DMS79 treated with DMSO at 0.1 percent for 48 hours (cell line): ENCODE data around the gene RAB11FIP5.
"Not testable (repeated sequence)": the region's sequence is repeated elsewhere in the genome, so short reads cannot be mapped to it uniquely, and the experiment has no call there.

Experiments
- DNase-seq: peaks from one replicate; lab custom pipeline; 2025; lab: John Stamatoyannopoulos, UW

Gene RAB11FIP5, protein sequence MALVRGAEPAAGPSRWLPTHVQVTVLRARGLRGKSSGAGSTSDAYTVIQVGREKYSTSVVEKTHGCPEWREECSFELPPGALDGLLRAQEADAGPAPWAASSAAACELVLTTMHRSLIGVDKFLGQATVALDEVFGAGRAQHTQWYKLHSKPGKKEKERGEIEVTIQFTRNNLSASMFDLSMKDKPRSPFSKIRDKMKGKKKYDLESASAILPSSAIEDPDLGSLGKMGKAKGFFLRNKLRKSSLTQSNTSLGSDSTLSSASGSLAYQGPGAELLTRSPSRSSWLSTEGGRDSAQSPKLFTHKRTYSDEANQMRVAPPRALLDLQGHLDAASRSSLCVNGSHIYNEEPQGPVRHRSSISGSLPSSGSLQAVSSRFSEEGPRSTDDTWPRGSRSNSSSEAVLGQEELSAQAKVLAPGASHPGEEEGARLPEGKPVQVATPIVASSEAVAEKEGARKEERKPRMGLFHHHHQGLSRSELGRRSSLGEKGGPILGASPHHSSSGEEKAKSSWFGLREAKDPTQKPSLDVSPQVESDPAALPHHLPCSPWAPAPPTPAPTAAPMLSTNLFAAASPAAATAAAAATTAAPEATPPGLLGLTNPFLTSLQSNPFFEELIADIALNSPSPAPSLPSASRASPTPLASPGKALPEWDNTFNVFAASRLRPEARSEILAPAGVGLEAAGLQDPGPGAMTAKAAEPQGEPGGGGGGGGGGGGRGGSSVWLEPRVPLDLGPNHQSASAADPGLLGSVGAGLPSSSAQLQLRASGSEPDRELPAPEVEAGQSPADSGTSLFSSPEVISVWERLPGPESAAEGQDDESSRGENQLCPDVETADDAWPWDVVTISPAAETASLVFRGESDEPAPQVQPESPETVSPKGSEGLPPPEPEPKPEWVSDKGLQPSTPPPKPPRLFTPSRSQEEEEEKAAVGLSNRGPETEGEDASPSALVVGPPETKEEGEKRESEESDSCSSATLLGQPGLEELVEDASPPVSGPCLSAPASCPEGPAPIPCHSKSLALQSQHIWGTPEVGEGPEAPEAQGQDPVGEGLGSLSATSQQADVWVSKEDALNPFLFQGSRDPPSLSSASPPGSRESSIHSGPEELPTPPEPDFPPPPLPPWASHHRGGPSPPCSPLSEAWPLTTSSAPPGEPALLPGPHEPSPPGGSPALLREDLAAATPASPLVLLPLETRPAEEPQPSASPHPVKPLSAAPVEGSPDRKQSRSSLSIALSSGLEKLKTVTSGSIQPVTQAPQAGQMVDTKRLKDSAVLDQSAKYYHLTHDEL (N-terminal part only)

DNA sequence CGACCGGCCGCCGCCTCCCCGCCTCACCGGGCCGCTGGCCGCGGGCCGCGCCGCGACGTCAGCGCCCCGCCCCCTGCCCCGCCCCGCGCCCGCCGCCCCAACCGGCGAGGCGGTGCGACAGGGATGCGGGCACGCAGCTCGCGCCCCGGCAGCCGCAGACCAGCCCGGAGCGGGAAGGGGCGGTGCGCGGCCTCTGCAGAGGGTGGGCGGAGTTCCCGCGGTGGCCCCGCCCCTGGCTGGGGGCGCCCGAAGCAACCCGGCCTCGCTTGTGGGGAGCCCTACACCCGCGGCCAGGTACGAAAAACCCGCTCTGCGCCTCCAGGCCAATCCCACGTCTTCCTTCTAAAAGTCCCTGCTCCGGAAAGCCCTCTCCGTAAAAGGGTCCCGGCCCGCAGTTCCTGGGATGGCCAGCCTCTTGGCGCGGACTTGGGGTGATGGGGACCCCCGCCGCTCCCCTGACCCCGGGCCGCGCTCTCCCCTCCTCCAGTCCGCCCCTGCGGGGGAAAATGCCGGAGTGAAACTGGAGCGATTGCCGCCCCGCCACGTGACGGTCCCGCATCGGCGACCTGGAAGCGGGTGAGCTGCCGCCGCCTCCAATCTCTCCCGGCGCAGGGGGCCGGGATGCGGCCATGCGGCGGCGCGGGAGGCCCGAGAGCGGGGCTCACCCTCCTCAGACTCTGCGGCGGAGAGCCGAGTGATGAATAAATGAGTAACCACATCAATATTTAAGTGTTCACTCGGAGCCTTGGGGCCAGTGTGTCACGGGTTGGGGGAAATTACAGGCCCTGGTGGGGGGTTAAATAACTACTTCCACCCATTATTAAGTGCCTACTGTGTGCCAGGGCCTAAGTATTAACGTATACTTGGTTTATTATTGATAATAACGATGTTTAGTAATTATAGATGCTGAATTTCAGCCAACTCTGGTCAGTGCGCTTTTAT lies at the start of gene RAB11FIP5:
RAB11FIP5 (minus strand) TSS at position 36 of the 942 bp plus-strand sequence. CDS start 171 bp downstream, outside the sequence.
- peak; percentile 34 for DNase-seq

DNA sequence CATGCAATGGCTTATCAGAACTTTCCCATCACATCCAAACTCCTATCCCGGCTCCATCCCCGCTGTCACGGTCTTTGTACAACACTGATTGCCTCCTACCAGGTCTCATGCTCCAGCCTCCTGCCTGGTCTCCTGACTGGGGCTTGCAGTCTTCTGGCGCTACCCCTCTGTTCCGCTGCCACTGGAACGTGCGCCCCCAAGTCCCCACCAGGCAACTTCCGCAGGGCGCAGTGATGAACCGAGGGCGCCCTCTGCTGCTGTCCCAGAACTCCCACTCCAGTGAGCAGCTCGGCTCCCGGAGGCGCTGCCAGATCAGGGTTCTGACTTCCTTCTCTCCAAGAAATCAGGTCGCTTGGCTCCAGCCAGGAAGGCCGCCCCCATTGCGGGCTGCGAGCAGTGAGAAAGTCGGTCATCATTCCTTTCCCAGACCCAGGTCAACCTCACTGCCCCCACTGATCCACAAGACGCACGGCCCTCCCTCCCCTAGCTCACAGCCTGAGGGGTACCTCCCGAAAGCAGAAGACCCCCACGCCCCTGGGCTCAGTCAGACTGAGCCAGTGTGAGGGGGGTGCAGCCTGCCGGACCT lies 43.9 kb upstream of the RAB11FIP5 start:
- peak; percentile 4 for DNase-seq

DNA sequence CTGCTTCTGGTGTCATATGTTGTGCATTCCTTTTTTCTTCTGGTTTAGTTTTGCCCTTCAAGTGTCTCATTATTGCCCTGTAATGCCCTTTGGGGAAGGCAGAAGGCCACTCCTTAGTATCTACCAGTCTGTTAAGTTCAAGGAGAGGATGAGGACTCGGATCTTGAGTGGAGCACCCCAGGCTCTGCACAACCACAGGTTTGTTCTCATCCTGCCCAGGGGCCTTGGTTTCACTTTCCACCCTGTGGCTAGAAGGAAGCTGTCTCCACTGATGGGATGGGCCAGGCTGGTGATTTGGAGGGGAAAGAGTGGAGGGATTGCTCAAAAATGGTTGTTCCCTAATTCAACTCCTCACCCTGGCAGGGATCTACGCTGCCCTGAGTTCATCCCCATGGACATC lies 30.2 kb upstream of the RAB11FIP5 start:
- DNase-seq, result no peak

DNA sequence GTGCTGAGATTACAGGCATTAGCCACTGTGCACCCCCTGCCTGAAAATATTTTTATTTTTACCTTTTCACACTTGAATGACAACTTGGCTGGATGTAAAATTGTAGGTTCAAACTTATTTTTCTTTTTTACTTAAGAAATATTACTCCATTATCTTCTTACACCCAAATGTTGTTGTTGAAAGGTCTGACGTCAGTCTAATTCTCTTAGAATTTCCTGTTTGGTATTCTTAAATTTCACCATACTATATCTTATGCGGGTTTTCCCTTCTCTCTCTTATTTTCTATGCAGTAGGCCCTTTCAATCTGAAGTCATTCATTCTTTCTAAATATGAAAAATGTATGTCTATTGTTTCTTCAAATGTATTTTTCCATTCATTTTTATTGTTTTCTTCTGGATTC lies 29.1 kb upstream of the RAB11FIP5 start:
- DNase-seq, result no peak

DNA sequence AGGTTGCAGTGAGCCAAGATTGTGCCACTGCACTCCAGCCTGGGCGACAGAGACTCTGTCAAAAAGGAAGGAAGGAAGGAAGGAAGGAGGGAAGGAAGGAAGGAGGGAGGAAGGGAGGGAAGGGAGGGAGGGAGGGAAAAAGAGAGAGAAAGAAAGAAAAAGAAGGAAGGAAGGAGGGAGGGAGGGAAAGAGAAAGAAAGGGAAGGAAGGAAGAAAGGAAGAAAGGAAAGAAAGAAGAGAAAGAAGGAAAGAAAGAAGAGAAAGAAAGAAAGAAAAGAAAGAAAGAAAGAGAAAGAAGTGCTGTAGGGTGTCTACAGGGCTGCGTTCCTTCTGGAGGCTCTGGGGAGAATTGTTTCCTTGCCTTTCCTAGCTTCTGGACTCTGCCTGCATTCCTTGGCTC lies 22.5 kb upstream of the RAB11FIP5 start:
- no peak for DNase-seq

DNA sequence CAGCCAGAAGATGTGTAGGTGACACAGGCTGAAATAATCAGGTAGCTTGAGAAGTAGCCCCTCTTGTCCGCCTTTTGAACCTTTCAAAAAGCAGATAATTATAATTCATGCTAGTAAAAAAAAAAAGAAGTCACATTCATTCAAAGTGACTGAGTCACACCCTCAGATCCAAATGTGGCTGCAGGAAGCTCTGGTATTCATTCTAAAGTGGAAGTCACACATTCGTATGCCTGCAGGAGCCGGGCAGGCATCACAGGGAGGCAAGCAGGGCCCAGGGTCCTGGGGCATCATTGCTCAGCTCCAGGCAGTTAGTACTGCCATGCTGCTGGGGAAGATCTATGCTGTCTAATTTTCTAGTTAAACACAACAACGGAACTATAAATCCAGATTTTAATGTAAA lies 21.7 kb upstream of the RAB11FIP5 start:
- DNase-seq, result no peak

DNA sequence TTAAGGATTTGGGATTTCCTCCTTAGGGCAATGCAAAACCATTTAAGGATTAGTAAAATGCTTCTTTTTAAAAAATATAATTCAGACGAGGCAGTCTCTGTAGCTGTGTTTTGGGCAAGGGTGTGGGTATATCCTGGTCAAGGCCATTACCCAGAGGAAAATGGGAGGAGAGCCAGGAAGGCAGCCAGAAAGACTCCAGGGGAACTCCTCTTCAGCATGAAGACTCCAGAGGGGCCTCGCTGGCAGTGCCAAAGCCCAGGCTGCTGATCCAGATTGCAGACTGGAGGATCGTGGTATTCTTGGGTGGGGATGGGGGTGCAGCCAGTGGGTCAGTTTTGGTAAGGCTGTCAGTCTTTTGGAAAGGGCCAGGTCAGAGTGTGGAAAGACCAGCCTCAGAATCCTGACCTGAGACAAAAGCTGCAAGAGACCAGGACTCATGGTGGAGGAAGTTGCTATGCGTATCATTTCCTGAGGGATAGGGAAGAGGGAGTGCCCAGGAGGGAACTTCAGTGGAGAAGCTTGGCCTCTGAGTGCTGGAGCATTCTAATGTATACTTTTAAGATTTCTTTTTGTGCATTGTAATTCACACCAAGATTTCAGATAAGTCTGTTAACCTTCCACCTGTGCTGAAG lies 20.9 kb upstream of the RAB11FIP5 start:
- no peak for DNase-seq

DNA sequence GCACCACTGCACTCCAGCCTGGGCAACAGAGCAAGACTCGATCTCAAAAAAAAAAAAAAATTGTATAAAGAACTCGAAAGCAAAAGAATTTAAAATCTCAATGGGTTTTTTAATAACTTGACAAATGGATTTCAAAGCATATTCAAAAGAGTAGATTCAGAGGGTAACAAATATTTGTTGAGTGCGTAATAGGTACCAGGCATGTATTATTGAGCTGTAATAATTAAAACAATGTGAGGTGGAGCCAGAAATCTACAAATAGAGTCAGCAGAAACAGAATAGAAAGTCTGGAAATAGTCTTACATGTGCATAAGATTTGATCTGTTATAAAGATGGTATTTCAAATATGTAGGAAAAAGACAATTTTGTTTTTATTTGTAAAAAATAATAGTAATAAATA lies 19.1 kb upstream of the RAB11FIP5 start:
- DNase-seq, result no peak

DNA sequence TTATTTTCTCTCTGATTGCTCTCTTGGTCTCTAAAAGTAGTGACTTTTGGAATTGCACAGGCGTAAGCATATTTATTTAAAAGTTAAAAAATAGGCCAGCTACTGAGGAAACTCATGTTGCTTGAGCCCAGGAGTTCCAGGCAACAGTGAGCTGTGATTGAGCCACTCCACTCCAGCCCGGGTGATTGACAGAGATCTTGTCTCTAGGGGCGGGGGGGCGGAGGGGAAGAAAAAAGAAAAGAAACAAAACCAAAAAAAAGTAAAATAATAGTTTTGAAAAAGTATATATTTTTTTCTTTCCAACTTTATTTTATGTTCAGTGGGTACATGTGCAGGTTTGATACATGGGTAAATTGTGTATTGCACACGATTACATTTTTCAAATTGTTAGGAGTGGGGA lies 18.0 kb upstream of the RAB11FIP5 start:
- DNase-seq, result no peak

DNA sequence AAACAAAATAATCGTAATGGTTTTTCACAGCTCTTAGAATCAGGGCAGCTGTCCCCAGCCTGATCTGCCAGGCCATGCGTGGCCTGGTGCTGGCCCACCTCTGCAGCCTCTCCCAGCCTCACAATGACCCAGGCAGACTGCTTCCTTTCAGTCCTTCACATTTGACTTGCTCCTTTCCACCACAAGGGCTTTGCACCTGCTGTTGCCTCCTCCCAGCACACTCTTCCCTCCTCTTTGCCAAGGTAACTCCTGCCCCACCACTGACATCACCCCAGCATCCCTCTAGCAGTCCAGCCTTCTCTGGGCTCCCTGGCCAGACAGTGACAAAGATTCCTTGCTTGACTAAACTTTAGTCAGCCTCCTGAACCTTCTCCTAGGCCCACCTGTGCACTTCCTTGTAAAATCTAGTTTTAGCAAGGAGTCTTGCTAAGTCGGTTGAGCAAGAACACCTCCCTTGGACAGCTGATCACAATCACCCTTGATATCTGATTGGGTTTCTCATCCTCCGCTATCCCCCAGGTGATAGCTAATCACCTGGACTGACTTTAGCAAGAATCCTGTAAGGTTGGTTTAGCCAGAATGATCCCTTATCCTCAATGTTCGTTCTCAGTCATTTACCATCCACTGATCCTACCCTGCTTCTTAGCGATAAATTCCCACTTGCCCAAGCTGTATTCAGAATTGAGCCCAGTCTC lies 16.2 kb upstream of the RAB11FIP5 start:
- no peak for DNase-seq

DNA sequence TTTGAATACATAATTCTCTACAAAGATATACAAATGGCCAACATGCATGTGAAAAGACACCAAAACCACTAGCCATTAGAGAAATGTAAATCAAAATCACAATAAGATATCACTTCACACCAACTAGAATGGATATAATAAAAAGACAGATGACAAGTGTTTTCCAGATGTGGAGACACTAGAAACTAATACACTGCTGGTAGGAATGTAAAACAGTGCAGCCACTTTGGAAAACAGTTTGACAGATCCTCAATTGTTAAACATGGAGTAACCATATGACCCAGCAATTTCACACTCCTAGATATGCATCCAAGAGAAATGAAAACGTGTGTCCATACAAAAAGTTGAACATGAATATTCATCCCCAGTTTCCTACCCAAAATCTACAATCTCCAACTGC lies 9.8 kb upstream of the RAB11FIP5 start:
- DNase-seq, result no peak

DNA sequence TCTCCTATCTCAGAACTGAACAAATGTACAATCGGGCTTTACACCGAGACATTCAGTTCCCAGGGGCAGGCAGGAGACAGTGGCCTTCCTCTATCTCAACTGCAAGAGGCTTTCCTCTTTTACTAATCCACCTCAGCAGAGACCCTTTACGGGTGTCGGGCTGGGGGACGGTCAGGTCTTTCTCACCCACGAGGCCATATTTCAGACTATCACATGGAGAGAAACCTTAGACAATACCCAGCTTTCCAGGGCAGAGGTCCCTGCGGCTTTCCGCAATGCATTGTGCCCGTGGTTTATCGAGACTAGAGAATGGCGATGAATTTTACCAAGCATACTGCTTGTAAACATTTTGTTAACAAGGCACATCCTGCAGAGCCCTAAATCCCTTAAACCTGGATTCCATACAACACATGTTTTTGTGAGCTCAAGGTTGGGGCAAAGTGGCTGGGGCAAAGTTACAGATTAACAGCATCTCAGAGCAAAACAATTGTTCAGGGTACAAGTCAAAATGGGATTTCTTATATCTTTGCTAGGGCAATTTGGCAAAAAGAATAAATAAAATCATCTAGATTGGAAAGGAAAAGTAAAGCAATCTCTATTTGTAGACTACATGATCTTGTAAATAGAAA lies 7.0 kb upstream of the RAB11FIP5 start:
- DNase-seq, result not testable (repeated sequence)

DNA sequence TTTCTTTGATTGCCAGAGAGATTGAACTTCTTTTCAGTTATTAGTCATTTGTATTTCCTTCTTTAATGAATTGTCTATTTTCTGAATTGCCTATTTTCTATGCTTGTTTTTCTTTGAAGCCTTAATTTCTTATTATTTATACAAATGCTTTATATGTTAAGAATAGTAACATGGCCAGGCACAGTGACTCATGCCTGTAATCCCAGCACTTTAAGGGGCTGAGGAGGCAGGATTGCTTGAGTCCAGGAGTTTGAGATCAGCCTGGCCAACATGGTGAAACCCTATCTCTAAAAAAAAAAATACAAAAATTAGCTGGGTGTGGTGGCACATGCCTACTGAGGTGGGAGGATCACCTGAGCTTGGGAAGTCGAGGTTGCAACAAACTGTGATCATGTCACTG lies 4.7 kb upstream of the RAB11FIP5 start:
- DNase-seq, result no peak

DNA sequence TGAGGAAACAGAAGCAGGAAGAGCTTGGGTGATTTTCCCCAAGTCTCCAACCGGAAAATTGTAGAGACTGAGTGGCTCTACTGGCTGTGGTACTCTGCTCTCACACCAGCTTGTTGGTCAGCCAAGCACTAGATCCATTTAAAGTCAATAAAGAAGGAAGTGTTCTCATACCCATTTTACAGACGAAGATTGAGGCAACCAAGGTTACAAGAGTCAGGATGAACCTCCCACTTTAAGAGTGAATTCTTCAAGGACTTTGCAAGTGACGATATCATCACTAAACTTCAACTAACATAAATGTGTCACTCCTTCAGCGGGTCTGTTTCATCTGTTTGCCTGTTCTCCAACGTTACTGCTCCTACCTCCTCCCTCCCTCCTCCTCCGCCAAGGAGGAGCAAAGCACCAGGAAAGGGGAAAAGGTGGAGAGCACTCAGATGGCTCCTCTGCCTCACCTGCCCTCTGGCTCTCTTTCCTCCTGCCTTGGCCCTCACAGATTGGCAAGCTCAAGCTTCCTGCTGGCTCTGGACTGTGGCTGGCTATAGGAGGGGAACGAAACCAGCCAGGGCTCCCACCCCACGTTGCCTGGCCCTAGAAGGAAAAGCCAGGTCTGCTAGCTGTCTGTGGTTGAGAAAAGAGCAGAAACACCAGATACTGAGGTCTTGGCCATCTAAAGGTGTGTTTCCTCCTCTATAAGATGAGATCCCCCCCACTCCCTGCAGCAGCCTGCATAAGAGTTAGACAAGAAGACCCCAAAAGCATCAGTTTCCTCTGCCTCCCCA lies 3.6 kb upstream of the RAB11FIP5 start:
- no peak for DNase-seq

DNA sequence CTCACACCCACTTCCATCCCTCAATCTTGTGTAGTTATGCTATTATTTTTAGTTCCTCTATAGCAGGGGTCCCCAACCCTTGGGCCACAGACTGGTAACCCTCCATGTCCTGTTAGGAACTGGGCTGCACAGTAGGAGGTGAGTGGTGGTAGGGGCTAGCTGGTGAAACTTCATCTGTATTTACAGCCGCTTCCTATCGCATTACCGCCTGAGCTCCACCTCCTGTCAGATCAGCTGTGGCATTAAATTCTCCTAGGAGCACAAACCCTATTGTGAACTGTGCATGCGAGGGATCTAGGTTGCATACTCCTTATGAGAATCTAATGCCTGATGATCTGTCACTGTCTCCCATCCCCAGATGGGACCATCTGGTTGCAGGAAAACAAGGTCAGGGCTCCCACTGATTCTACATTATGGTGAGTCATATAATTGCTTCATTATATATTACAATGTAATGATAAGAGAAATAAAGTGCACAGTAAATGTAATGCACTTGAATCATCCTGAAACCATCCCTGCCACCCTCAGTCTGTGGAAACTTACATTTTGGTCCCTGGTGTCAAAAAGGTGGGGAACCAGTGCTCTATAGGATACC lies 1.6 kb upstream of the RAB11FIP5 start:
- DNase-seq, result no peak

DNA sequence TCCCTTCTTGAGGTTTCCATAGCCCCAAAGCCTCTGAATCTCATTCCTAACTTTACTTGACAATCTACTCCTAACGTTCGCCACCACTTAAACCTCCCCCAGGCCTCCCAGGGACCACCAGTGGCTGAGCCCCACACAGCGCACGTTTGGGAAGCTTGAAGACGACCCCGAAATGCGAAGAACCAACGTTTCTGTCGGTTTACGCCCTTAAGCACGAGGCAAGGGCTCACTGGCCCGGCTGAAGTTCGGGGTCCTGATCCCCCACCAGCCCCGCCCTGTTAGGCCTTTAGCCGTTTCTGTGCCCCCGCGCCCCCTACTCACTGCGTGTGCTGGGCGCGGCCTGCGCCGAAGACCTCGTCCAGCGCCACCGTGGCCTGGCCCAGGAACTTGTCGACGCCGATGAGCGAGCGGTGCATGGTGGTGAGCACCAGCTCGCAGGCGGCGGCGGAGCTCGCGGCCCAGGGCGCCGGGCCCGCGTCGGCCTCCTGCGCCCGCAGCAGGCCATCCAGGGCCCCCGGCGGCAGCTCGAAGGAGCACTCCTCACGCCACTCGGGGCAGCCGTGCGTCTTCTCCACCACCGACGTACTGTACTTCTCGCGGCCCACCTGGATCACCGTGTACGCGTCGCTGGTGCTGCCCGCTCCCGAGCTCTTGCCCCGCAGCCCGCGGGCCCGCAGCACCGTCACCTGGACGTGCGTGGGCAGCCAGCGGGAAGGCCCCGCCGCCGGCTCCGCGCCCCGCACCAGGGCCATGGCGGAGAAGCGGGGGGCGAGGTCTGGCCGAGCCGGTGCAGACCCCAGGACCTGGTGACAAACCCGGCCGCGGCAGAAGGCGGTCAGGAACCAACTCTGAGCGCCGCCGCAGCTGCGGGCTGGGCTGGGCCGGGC lies 479 bp downstream of the RAB11FIP5 start:
- DNase-seq, result no peak
